Measurements from ENCODE around the gene DPEP3.
A peak's percentile ranks its signal among the peaks of the same experiment; 100 is the strongest.

The DPEP3 gene

DNA sequence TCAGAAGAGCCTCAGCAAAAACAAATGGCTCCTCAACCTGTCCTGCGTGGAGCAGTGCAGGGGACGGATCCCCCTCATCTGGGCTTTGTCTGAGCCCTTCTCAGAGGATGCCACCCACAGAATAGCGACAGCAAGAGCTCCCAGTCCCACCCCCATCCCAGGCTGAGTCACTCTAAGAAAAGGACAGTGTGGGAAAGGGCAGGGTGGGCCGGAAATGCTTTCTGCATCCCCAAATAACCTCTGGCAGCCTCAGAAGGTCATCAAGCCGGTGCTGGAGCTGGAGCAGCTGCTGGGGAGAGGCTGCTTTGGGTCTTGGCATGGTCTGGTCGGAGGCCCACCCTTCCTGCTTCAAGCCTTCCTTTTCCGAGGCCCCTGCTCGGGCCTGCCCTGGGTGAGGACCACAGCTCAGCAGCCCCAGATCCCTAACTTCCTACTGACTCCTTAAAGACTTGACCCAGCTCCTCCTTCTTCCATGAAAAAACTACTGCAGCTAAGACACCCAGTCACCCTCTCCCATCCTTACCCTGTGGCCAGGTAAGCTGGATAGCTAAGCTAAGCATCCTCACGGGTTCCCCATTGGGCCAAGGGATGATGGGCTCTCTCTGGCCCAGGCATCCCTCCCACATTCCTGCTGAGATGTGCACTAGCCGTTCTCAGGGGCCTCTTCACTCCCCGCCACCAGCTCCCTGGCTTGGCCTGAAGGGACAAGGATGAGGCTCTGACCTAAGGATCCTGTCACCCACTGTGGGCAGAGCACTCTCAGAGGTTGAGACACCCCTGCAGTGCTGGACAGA, 20.6 kb downstream of the DPEP3 start:
- peak overlapping the region; percentile 44 to 84 for H3K27ac ChIP-seq

DNA sequence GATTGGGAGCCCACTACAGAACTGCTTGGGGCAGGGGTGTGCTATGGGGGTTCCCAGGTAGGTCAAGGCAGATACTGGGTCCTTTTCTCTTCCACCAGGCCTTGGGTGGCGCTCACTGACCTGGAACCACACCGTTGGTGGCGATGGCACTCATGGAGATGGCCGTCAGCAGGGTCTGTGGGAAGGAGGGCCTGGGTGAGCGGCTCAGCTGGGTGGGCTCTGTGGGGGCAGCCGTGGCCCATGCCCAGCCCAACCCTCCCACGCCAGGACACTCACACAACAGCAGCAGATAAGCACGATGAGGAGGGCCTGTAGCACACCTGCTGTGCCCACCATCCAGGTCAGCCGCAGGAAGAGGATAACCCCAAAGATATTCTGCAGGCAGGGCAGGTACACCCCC, 22.7 kb downstream of the DPEP3 start:
- TF ChIP-seq, protein P1, sequence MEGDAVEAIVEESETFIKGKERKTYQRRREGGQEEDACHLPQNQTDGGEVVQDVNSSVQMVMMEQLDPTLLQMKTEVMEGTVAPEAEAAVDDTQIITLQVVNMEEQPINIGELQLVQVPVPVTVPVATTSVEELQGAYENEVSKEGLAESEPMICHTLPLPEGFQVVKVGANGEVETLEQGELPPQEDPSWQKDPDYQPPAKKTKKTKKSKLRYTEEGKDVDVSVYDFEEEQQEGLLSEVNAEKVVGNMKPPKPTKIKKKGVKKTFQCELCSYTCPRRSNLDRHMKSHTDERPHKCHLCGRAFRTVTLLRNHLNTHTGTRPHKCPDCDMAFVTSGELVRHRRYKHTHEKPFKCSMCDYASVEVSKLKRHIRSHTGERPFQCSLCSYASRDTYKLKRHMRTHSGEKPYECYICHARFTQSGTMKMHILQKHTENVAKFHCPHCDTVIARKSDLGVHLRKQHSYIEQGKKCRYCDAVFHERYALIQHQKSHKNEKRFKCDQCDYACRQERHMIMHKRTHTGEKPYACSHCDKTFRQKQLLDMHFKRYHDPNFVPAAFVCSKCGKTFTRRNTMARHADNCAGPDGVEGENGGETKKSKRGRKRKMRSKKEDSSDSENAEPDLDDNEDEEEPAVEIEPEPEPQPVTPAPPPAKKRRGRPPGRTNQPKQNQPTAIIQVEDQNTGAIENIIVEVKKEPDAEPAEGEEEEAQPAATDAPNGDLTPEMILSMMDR (IDR thresholded peaks at IDR 0.05): no peak
- no peak for DNase-seq (ENCODE audit: low spot score)
- Histone ChIP-seq H3K27ac (peak overlapping the region in 1 of 2 donors; percentile 84), H3K4me3 (no peak overlapping the region)

More for the DNA sequence above, 20.6 kb downstream of the DPEP3 start:
- no peak for DNase-seq (ENCODE audit: low spot score)
- peak overlapping the region; percentile 37 for H3K4me3 ChIP-seq
- TF ChIP-seq, protein P1 (IDR thresholded peaks at IDR 0.05): no peak

DNA sequence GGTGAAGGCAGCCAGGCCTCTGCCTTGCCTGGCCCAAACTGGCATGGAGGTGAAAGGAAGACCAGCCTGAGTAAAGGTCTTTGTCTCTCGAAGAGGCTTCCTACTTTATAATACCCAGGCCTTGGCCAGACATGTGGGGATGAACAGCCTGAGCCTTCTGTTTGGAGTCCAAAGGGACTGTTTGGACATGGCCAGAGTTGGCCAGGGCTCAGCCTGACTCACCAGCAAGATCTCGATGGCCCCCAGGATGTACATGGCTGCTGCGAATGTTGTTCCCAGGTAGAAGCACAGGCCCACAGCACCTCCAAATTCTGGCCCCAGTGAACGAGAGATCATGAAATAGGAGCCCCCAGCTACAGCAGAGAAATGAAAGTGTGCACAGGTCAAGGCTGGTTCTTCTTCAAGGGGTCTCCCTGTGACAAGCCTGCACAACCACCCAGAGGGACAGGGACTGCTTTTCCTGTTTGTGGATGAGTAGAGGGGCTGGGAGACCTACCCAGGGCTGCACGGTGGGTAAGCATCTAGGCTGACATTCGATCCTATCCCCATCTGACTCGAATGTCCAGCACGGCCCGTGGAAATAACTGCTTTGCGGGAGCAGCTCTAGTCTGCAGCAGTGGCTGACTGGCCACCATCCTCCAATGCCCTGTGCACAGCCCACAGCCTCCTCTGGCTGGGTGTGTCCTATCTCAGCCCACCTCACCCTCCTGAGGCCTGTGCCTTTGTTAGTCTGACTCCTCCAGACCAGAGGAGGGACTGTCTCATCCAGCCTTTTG, 25.7 kb downstream of the DPEP3 start:
- DNase-seq (ENCODE audit: low spot score): no peak
- H3K4me3 ChIP-seq: no peak overlapping the region
- H3K27ac ChIP-seq: peak overlapping the region in 1 of 2 donors; percentile 16
- TF ChIP-seq, protein P1 (IDR thresholded peaks at IDR 0.05): no peak

DNA sequence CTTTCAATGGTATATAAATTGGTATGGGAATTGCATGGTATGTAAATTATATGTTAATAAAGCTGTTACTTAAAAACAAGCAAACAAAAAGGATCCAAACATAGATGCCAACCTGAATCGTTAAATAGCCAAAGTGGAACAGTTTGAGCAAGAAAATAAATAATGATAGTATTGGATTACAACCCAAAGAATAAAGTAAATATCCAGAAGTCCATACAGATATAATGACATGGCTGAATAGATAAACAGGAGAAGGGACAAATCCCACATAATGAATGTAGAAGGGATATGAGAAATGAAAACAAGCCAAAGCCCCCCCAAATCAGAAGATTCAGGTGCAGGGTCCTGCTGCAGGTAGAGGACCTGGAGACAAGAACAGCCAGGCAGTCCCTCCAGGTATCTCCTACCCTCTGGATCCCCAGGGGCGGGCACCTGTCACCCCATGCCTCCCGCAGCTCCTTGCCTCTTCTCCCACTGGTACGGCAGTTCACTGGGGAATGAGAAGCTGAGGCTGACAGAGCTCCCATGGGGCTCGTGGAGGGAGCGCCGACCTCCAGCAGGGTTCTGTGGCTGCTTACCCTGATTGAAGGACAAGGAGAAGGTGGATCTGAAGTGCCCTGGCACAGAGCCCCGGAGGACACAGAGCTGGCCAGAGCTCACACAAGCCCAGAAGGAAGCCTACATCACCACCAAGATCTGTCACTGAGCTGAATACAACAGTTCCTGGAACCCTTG, 26.5 kb downstream of the DPEP3 start:
- no peak for DNase-seq (ENCODE audit: low spot score)
- TF ChIP-seq, protein P1 (IDR thresholded peaks at IDR 0.05): no peak
- H3K27ac ChIP-seq: no peak overlapping the region
- no peak overlapping the region for H3K4me3 ChIP-seq

DNA sequence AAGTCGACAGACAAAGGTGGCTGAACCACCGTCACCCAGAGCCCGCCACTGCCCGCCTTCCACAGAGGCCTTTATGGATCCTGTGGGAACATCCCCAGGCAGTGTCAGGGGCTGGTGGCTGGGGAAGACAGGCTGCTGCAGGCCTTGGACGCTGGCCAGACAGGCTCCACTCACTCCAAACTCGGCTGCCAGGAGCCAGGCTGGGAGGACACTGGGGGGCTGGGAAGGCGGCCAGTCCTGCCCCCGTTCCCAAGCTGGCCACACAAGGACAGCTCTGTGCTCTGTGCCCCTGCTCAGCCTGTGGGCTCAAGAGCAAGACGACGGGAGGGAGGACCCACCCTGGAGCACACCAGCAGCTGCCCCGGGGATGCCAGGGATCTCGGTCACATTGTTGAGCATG, 28.8 kb downstream of the DPEP3 start:
- peak overlapping the region in 1 of 2 donors; percentile 69 for H3K27ac ChIP-seq
- no peak overlapping the region for H3K4me3 ChIP-seq
- DNase-seq (ENCODE audit: low spot score): no peak
- TF ChIP-seq, protein P1 (IDR thresholded peaks at IDR 0.05): no peak

DNA sequence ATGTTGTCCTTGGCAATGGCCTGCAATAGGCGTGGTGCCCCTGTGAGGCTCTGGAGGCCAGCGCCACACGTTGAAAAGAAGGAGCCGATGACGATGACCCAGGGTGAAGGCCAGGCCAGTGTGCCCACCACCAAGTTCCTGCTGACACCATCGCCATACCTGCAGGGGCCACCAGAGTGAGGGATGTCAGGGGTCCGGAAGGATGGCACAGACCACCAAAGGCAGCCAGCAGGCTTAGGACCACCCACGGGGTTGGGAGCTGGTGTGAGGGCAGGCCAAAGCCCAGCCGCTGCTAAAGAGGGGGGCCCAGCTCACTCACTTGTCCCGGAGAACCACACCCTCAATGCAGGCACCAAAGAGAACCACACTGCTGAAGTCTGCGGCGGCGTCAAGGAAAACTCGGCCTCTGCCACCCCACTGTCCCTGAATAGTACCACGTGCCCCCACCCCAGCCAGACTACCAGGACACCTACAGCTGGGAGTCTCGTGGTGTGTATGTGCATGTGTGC, 29.9 kb downstream of the DPEP3 start:
- H3K4me3 ChIP-seq: no peak overlapping the region
- no peak overlapping the region for H3K27ac ChIP-seq
- TF ChIP-seq, protein P1 (IDR thresholded peaks at IDR 0.05): no peak
- no peak for DNase-seq (ENCODE audit: low spot score)
